Common myeloid progenitor, CD34-positive (primary cell): ENCODE results near the gene BRWD1.

Source experiments
- CTCF ChIA-PET: fragments of 350-600 bp; sonication (Branson Sonifier 250); formaldehyde crosslinking; loops from one replicate; lab custom pipeline; 2021; ENCODE audit warnings: antibody characterized with exemption; lab: Charles Lee
- POLR2A ChIA-PET: fragments of 350-600 bp; sonication (Branson Sonifier 250); formaldehyde crosslinking; loops from one replicate; lab custom pipeline; 2021; ENCODE audit warnings: antibody characterized with exemption; lab: Charles Lee
- DNase-seq, 3 donors: peaks; one replicate each; pipeline versions ENCODE4 v3.0.0 to v3.0.0-alpha.2; 2013
- H3K27ac ChIP-seq, 2 experiments: 1 replicate in 1 of 2; 2 replicates in 1 of 2; pipeline ENCODE4 v1.7.0; 2013; ENCODE audit warnings: inconsistent platforms in 2 of 2, low read length in 2 of 2, mild to moderate bottlenecking in 2 of 2, low read depth in 1 of 2, moderate library complexity in 1 of 2; ENCODE audit not compliant: severe bottlenecking in 2 of 2, insufficient read depth in 1 of 2, poor library complexity in 1 of 2
- H3K27me3 ChIP-seq, 5 experiments: replicated peaks in 2 of 5; 1 replicate in 3 of 5; 2 replicates in 2 of 5; pipeline versions ENCODE4 v1.6.1 to v1.7.0; 2013; ENCODE audit warnings: low read length in 4 of 5, mild to moderate bottlenecking in 2 of 5, moderate library complexity in 2 of 5, inconsistent platforms in 1 of 5; ENCODE audit not compliant: insufficient read depth in 5 of 5, control insufficient read depth in 4 of 5
- H3K36me3 ChIP-seq, 4 experiments: 1 replicate in 2 of 4; 2 replicates in 2 of 4; pipeline versions ENCODE4 v1.6.1 to v1.7.0; 2013; ENCODE audit warnings: low read length in 3 of 4, control low read depth in 1 of 4, mild to moderate bottlenecking in 1 of 4; ENCODE audit not compliant: control insufficient read depth in 4 of 4, insufficient read depth in 4 of 4
- H3K4me1 ChIP-seq, 4 experiments: 1 replicate in 3 of 4; 2 replicates in 1 of 4; pipeline versions ENCODE4 v1.6.1 to v1.7.1; 2013; ENCODE audit warnings: low read length in 3 of 4, mild to moderate bottlenecking in 3 of 4, control low read depth in 1 of 4, inconsistent platforms in 1 of 4, moderate library complexity in 1 of 4; ENCODE audit not compliant: control insufficient read depth in 4 of 4, insufficient read depth in 4 of 4; ENCODE audit errors: control extremely low read depth in 1 of 4
- H3K4me3 ChIP-seq, 7 experiments: 1 replicate in 4 of 7; 2 replicates in 3 of 7; pipeline versions ENCODE4 v1.5.1 to v1.7.0; 2013; ENCODE audit warnings: mild to moderate bottlenecking in 7 of 7, low read length in 6 of 7, moderate library complexity in 6 of 7, inconsistent platforms in 2 of 7, low read depth in 2 of 7, control low read depth in 1 of 7; ENCODE audit not compliant: insufficient read depth in 4 of 7, control insufficient read depth in 1 of 7; ENCODE audit errors: extremely low read depth in 1 of 7
- H3K9me3 ChIP-seq, 5 experiments: 1 replicate in 4 of 5; 2 replicates in 1 of 5; pipeline versions ENCODE4 v1.6.1 to v1.7.1; 2013; ENCODE audit warnings: low read length in 4 of 5, mild to moderate bottlenecking in 2 of 5, inconsistent platforms in 1 of 5, low read depth in 1 of 5, moderate library complexity in 1 of 5; ENCODE audit not compliant: control insufficient read depth in 4 of 5, insufficient read depth in 2 of 5; ENCODE audit errors: control extremely low read depth in 1 of 5
- WGBS: methylation state at CpG from one replicate; pipeline ENCODE4 v1.1.5; 2013; ENCODE audit not compliant: insufficient coverage; 5-methylcytosine and 5-hydroxymethylcytosine counted together

Gene BRWD1

DNA sequence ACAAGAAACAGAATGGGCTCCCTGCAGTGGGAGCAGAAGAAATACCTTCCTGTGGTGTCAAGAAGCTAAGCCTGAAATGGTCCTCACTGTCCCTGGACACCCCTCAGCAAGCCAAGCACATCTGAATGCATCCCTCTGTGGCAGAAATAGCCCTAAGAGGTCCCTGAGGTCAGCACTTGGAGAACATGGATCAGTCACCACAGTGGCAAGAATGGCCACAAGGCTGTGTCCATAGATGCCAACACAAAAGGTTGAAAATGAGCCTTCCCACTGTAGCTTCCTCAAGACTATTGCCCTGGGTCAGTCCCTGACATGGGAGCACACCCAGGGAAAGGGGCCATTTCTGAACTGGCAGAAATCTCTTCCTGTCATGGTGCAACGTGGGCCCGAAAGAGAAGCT, 157.9 kb downstream of the BRWD1 start:
- 100% methylated on average over 2 of the region's 2 CpGs for WGBS
- Histone ChIP-seq H3K36me3 (no peaks in the 10 kb centered on the region), H3K4me1 (no peaks in the 10 kb centered on the region), H3K27me3 (no peaks in the 10 kb centered on the region), H3K4me3 (no peak overlapping the region), H3K27ac (no peak overlapping the region), H3K9me3 (no peaks in the 10 kb centered on the region)
- CTCF ChIA-PET, result interaction anchor here (0.6 kb wide), 1 partner anchor 646 kb away, joined by 3 read pairs; no protein-coding TSS in a partner anchor
- POLR2A ChIA-PET, result no interaction called here
- DNase-seq, result no peak

DNA sequence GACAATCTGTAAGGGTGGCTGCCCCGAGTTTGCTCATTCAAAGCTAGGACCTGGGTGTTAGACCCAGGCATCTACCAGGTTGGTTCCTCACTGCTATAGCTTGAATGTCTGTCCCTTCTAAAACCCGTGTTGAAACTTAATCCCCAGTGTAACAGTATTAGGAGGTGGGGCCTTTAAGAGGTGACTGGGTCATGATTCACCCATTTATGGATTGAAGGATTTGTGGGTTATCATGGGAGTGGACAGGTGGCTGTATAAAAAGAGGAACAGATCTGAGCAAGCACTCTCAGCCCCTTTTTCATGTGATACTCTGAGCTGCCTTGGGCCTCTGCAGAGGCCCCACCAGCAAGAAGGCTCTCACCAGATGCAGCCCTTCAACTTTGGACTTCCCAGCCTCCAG, 159.6 kb downstream of the BRWD1 start:
- WGBS, result 100% methylated on average over 2 of the region's 2 CpGs
- Histone ChIP-seq H3K9me3 (no peaks in the 10 kb centered on the region), H3K4me1 (no peaks in the 10 kb centered on the region), H3K27me3 (no peaks in the 10 kb centered on the region), H3K4me3 (no peak overlapping the region), H3K27ac (no peak overlapping the region), H3K36me3 (no peaks in the 10 kb centered on the region)
- ChIA-PET POLR2A (no interaction called here), CTCF (interaction anchor here (0.7 to 1.3 kb wide), 6 partner anchors 8 to 21 kb away, joined by 3 read pairs; no protein-coding TSS in a partner anchor)
- DNase-seq, result peak in 1 of 3 donors; percentile 36

DNA sequence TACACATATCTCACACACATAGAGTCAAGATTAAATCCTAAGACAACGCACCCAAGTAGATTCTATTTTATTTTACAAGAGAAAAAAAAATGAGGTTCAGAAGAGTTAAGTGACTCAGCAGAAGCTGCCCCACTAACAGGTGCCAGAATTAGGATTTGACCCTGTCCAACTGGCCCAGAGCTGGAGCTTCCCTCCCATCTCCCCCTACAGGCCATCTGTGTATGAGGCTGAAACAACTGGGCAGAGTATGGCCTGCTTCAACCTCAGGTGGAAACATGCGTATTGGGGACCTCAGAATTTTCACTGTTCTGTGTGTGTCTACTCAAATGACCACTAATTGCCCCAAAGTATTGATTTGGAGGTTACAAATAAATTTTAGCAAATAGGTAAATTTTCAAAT, 160.1 kb downstream of the BRWD1 start:
- Histone ChIP-seq H3K9me3 (no peaks in the 10 kb centered on the region), H3K4me3 (no peak overlapping the region), H3K4me1 (no peaks in the 10 kb centered on the region), H3K27me3 (no peaks in the 10 kb centered on the region), H3K27ac (no peak overlapping the region), H3K36me3 (no peaks in the 10 kb centered on the region)
- 100% methylated on average over 1 of the region's 2 CpGs for WGBS
- CTCF ChIA-PET, result interaction anchor here (0.7 to 1.3 kb wide), 6 partner anchors 9 to 20 kb away, joined by 3 read pairs; no protein-coding TSS in a partner anchor
- peak in 2 of 3 donors; percentile 29 to 44 for DNase-seq
- POLR2A ChIA-PET, result no interaction called here

DNA sequence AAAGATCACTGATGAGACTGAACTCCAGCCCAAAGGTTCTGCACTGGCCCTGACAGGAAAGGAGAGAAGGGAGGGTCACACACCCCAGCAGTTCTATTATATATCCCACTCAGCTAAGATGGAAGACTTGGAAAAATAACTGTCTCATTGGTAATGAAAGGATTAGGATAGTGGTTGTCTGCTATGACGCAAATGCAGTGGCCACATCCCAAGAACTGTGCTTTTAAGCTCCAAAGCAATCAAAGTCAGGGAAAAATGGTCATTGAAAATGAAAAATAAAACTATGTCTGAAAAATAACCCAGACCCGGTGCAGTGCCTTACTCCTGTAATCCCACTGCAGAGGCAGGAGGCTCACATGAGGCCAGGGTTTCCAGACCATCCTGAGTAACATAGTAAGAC, 161.2 kb downstream of the BRWD1 start:
- no peaks in the 10 kb centered on the region for H3K9me3 ChIP-seq
- 100% methylated on average over 1 of the region's 2 CpGs for WGBS
- no peaks in the 10 kb centered on the region for H3K27me3 ChIP-seq
- POLR2A ChIA-PET, result no interaction called here
- no peak for DNase-seq
- no peaks in the 10 kb centered on the region for H3K36me3 ChIP-seq
- H3K4me3 ChIP-seq, result no peak overlapping the region
- no peaks in the 10 kb centered on the region for H3K4me1 ChIP-seq
- no peak overlapping the region for H3K27ac ChIP-seq
- CTCF ChIA-PET, result interaction anchor here (1.0 kb wide), 1 partner anchor 641 kb away, joined by 3 read pairs; no protein-coding TSS in a partner anchor

DNA sequence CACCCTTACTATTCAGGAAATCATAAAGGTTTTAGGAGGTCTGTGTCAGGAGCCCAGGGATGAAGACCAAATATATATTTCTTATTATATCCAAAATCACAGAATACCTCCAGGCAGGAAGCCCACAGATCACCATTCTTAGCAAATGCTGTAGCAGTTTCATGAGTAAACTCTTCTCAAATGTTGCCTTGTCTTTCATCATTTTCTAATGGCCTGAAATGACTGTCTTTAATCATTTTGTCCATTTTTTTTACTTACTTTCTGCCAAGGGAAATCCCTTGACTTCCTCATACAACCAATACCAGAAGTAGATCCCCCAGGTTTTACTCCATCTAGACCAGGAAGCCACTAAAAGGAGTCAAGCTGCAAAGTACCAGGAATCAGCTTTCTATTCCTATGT, 162.6 kb downstream of the BRWD1 start:
- ChIA-PET CTCF (interaction anchor here (0.7 to 1.1 kb wide), 2 partner anchors 13 to 24 kb away, joined by 3 to 7 read pairs; no protein-coding TSS in a partner anchor), POLR2A (no interaction called here)
- Histone ChIP-seq H3K4me3 (no peak overlapping the region), H3K9me3 (peaks cover 0 to 6% (median 2%) of the 10 kb centered on the region in 5 experiments), H3K27me3 (no peaks in the 10 kb centered on the region), H3K4me1 (no peaks in the 10 kb centered on the region), H3K27ac (no peak overlapping the region), H3K36me3 (no peaks in the 10 kb centered on the region)
- no peak for DNase-seq

GRCh38 chr21:39150316-39150715, 163.1 kb downstream of the BRWD1 start:
- Histone ChIP-seq H3K4me1 (no peaks in the 10 kb centered on the region), H3K4me3 (no peak overlapping the region), H3K27ac (no peak overlapping the region), H3K9me3 (peaks cover 0 to 8% (median 2%) of the 10 kb centered on the region in 5 experiments), H3K36me3 (no peaks in the 10 kb centered on the region), H3K27me3 (no peaks in the 10 kb centered on the region)
- WGBS, result 100% methylated on average over 4 of the region's 6 CpGs
- ChIA-PET POLR2A (no interaction called here), CTCF (interaction anchor here (0.7 to 1.1 kb wide), 2 partner anchors 12 to 24 kb away, joined by 3 to 7 read pairs; no protein-coding TSS in a partner anchor)
- no peak for DNase-seq

DNA sequence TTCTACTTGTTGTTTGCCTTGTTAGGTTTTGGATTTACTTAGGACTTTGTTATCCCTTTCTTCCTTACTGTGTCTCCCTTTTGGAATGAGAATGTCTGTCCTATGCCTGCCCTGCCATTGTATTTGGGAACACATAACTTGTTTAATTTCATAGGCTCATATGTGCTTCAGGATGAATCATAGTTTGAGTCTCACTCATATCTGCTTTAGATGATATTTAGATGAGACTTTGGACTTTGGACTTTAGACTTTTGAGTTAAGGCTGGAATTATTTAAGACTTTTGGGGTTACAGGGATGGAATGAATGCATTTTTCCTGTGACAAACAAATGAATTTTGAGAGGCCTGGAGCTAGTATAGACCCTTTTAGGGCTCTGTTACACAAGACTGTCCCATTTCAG, 163.6 kb downstream of the BRWD1 start:
- Histone ChIP-seq H3K27me3 (no peaks in the 10 kb centered on the region), H3K27ac (no peak overlapping the region), H3K36me3 (no peaks in the 10 kb centered on the region), H3K4me1 (no peaks in the 10 kb centered on the region), H3K4me3 (no peak overlapping the region), H3K9me3 (peaks cover 0 to 13% (median 4%) of the 10 kb centered on the region in 5 experiments)
- CTCF ChIA-PET, result interaction anchor here (0.7 to 1.1 kb wide), 2 partner anchors 12 to 25 kb away, joined by 3 to 7 read pairs; no protein-coding TSS in a partner anchor
- POLR2A ChIA-PET, result no interaction called here
- no peak for DNase-seq
